Measurements from ENCODE around the gene KCNA10. TPM values are rescaled to one million over a fixed set of nuclear protein-coding genes. Genes with fewer than 3 reads are reported as not detected.

Gene KCNA10
- total RNA-seq, 1 experiment from 2014 or later: not detected

DNA sequence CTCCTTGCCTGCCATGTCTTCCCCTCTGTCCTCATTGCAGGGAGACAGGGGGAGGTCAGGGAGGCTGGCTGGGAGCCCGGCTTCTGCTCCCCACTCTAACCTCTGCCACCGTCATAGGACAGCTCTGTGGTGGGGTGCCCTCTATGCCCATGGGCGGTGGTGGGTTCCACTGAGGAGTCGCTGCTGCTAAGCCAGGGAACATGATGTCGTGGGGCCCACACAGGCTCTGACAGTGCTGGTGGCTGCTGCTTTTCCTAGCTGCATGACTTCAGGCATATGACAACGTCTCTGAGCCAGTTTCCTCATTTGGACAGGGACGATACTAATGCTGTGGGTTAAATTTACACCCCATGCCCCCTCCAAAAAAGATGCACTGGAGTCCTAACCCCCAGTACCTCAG lies 14.7 kb downstream of the KCNA10 start:
- no peak overlapping the region for H3K9ac ChIP-seq (ENCODE audit: low read length)
- H3K27me3 ChIP-seq (ENCODE audit: low read length): peaks cover 39% of the 10 kb centered on the region
- H3K79me2 ChIP-seq (ENCODE audit: low read length): no peaks in the 10 kb centered on the region
- no peaks in the 10 kb centered on the region for H4K20me1 ChIP-seq (ENCODE audit: low read length)
- no peak for DNase-seq
- ATAC-seq: no peak
- no peak overlapping the region for H3K27ac ChIP-seq (ENCODE audit: low read length)
- CTCF ChIA-PET: no interaction called here
- H3K4me3 ChIP-seq (ENCODE audit: low read length): no peak overlapping the region
- POLR2A ChIA-PET (ENCODE audit: unreplicated experiment): no interaction called here
- no peaks in the 10 kb centered on the region for H3K36me3 ChIP-seq (ENCODE audit: low read depth, low read length)
- intact Hi-C loops (cut with micrococcal nuclease): no loop called here
- no peaks in the 10 kb centered on the region for H3K9me3 ChIP-seq (ENCODE audit: low read length)
- TF ChIP-seq EZH2 (IDR thresholded peaks at IDR 0.05; ENCODE audit: low read length, unreplicated experiment): no peak
- no peak for TF ChIP-seq CTCF (conservative IDR thresholded peaks at IDR 0.05; ENCODE audit: low read depth, low read length)
- TF ChIP-seq EZH2phosphoT487 (IDR thresholded peaks at IDR 0.05; ENCODE audit: borderline replicate concordance, low read length): no peak
- no peaks in the 10 kb centered on the region for H3F3A ChIP-seq (ENCODE audit: low read length, unreplicated experiment)
- BruUV-seq (replicated peaks): no TSS peak
- no peak overlapping the region for H2AFZ ChIP-seq (ENCODE audit: low read length)
- H3K9me2 ChIP-seq (replicated peaks; ENCODE audit: low read length): no peaks in the 10 kb centered on the region
- no peaks in the 10 kb centered on the region for H3K4me1 ChIP-seq (ENCODE audit: insufficient read depth, low read length)
- no peak overlapping the region for H3K4me2 ChIP-seq (ENCODE audit: low read length)

DNA sequence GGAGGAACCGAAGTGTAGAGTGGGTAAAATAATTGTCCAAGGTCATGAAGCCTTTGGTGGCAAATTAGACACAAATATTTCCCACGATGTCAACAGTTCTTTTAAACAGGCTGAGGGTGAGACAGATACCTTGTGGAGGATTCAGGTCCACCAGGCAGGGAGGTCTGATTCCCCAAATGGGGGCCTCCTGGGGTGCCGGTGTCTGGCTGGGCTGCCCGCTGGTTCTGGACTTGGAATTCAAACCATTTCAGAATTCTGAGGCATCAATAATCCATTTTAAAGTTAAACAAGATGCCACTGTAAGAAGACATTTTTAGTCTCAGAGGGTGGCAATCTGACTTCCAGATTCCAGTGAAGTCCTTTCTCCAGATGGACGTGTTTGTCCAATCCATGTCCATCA lies 15.5 kb downstream of the KCNA10 start:
- Histone ChIP-seq H4K20me1 (ENCODE audit: low read length) (no peaks in the 10 kb centered on the region), H3K36me3 (ENCODE audit: low read depth, low read length) (no peaks in the 10 kb centered on the region), H3F3A (ENCODE audit: low read length, unreplicated experiment) (no peaks in the 10 kb centered on the region), H3K79me2 (ENCODE audit: low read length) (no peaks in the 10 kb centered on the region), H3K4me1 (ENCODE audit: insufficient read depth, low read length) (no peaks in the 10 kb centered on the region), H3K9ac (ENCODE audit: low read length) (no peak overlapping the region), H3K4me3 (ENCODE audit: low read length) (no peak overlapping the region), H3K9me2 (replicated peaks; ENCODE audit: low read length) (no peaks in the 10 kb centered on the region), H3K4me2 (ENCODE audit: low read length) (no peak overlapping the region), H3K27ac (ENCODE audit: low read length) (no peak overlapping the region), H2AFZ (ENCODE audit: low read length) (no peak overlapping the region), H3K9me3 (ENCODE audit: low read length) (no peaks in the 10 kb centered on the region), H3K27me3 (ENCODE audit: low read length) (peaks cover 39% of the 10 kb centered on the region)
- no peak for DNase-seq
- BruUV-seq (replicated peaks): no TSS peak
- POLR2A ChIA-PET (ENCODE audit: unreplicated experiment): interaction anchor here (0.6 kb wide), 1 partner anchor 467 kb away, joined by 3 read pairs; no protein-coding TSS in a partner anchor
- ATAC-seq: no peak
- intact Hi-C loops (cut with micrococcal nuclease): no loop called here
- CTCF ChIA-PET: no interaction called here
- TF ChIP-seq EZH2 (IDR thresholded peaks at IDR 0.05; ENCODE audit: low read length, unreplicated experiment) (no peak), EZH2phosphoT487 (IDR thresholded peaks at IDR 0.05; ENCODE audit: borderline replicate concordance, low read length) (no peak), CTCF (conservative IDR thresholded peaks at IDR 0.05; ENCODE audit: low read depth, low read length) (no peak)

GRCh38 chr1:110502402-110503151 lies 16.4 kb downstream of the KCNA10 start:
- TF ChIP-seq EZH2phosphoT487 (IDR thresholded peaks at IDR 0.05; ENCODE audit: borderline replicate concordance, low read length) (no peak), CTCF (conservative IDR thresholded peaks at IDR 0.05; ENCODE audit: low read depth, low read length) (no peak), EZH2 (IDR thresholded peaks at IDR 0.05; ENCODE audit: low read length, unreplicated experiment) (no peak)
- no peaks in the 10 kb centered on the region for H3F3A ChIP-seq (ENCODE audit: low read length, unreplicated experiment)
- no peak overlapping the region for H3K27ac ChIP-seq (ENCODE audit: low read length)
- H3K9me3 ChIP-seq (ENCODE audit: low read length): no peaks in the 10 kb centered on the region
- H2AFZ ChIP-seq (ENCODE audit: low read length): no peak overlapping the region
- peaks cover 39% of the 10 kb centered on the region for H3K27me3 ChIP-seq (ENCODE audit: low read length)
- no peaks in the 10 kb centered on the region for H3K4me1 ChIP-seq (ENCODE audit: insufficient read depth, low read length)
- H3K36me3 ChIP-seq (ENCODE audit: low read depth, low read length): no peaks in the 10 kb centered on the region
- no peak for ATAC-seq
- intact Hi-C loops (cut with micrococcal nuclease): no loop called here
- no peaks in the 10 kb centered on the region for H3K9me2 ChIP-seq (replicated peaks; ENCODE audit: low read length)
- ChIA-PET CTCF (no interaction called here), POLR2A (ENCODE audit: unreplicated experiment) (no interaction called here)
- no peak overlapping the region for H3K4me3 ChIP-seq (ENCODE audit: low read length)
- no peaks in the 10 kb centered on the region for H3K79me2 ChIP-seq (ENCODE audit: low read length)
- H3K4me2 ChIP-seq (ENCODE audit: low read length): no peak overlapping the region
- no peaks in the 10 kb centered on the region for H4K20me1 ChIP-seq (ENCODE audit: low read length)
- no peak overlapping the region for H3K9ac ChIP-seq (ENCODE audit: low read length)
- no peak for DNase-seq
- BruUV-seq (replicated peaks): no TSS peak
